GM12878 (cell line): ENCODE results near the gene COQ7. TPM values are rescaled to one million over a fixed set of nuclear protein-coding genes. Genes with fewer than 3 reads are reported as not detected.

ENCODE experiments used
- ATAC-seq: fragments of 200-7000 bp; cut with Tn5 transposase; 3 replicates; pipeline ENCODE4 v1.9.1; 2020; ENCODE audit warnings: mild to moderate bottlenecking, moderate library complexity
- BruUV-seq: library from RNA; stranded (reverse); fragments of 400-500 nt; replicated peaks from 2 replicates; lab custom pipeline; 2021; lab: Mats Ljungman, UMichigan
- CTCF ChIA-PET: fragments of 300-600 bp; sonication (Branson Sonifier 250); formaldehyde crosslinking; extraction: SDS; loops from one replicate; lab custom pipeline; 2021; ENCODE audit warnings: inconsistent platforms; lab: Yijun Ruan, JAX
- POLR2A ChIA-PET: fragments of 350-600 bp; formaldehyde crosslinking; extraction: SDS; loops from one replicate; lab custom pipeline; 2021; ENCODE audit warnings: inconsistent platforms; lab: Charles Lee
- RAD21 ChIA-PET: fragments of 300-600 bp; sonication (Branson Sonifier 250); formaldehyde crosslinking; loops from one replicate; lab custom pipeline; 2023; ENCODE audit warnings: antibody characterized with exemption; ENCODE audit not compliant: unreplicated experiment; lab: Charles Lee
- SMC1A ChIA-PET: fragments of 300-600 bp; sonication (Branson Sonifier 250); formaldehyde crosslinking; loops from one replicate; lab custom pipeline; 2023; ENCODE audit not compliant: unreplicated experiment, uncharacterized antibody; lab: Charles Lee
- DNase-seq: peaks from one replicate; pipeline ENCODE4 v3.0.0-alpha.2; 2011; ENCODE audit warnings: low read depth, low spot score
- FAIRE-seq: peaks from 3 replicates; lab custom pipeline; 2011; peaks lifted over from hg19 to GRCh38; lab: Jason Lieb, UNC
- H2AFZ ChIP-seq: 2 replicates; pipeline ENCODE4 v1.6.0; 2011; ENCODE audit warnings: low read depth, low read length, control low read depth; ENCODE audit not compliant: control insufficient read depth
- H3K27ac ChIP-seq: 2 replicates; pipeline ENCODE4 v1.5.1; 2011; ENCODE audit warnings: control low read depth; ENCODE audit not compliant: control insufficient read depth, insufficient read depth
- H3K27me3 ChIP-seq, 2 experiments: replicated peaks in 1 of 2; 2 replicates each; pipeline versions ENCODE4 v1.6.0 to v1.6.1; 2011; ENCODE audit warnings: low read length in 1 of 2; ENCODE audit not compliant: control insufficient read depth in 2 of 2, insufficient read depth in 2 of 2
- H3K36me3 ChIP-seq, 2 experiments: 2 replicates each; pipeline ENCODE4 v1.5.1; 2011; ENCODE audit warnings: low read length in 1 of 2; ENCODE audit not compliant: control insufficient read depth in 2 of 2, insufficient read depth in 2 of 2
- H3K4me1 ChIP-seq: 2 replicates; pipeline ENCODE4 v1.6.1; 2011; ENCODE audit warnings: mild to moderate bottlenecking, low read length, moderate library complexity, mixed read lengths; ENCODE audit not compliant: control insufficient read depth, insufficient read depth
- H3K4me2 ChIP-seq: 2 replicates; pipeline ENCODE4 v1.6.0; 2011; ENCODE audit warnings: control low read depth; ENCODE audit not compliant: control insufficient read depth, insufficient read depth
- H3K4me3 ChIP-seq: fragments of 200-600 bp; sonication (generic); 2 replicates; pipeline ENCODE4 v1.5.1; 2016
- H3K79me2 ChIP-seq: 2 replicates; pipeline ENCODE4 v1.6.0; 2011; ENCODE audit warnings: low read length; ENCODE audit not compliant: control insufficient read depth, insufficient read depth
- H3K9ac ChIP-seq: 2 replicates; pipeline ENCODE4 v1.8.0; 2011; ENCODE audit warnings: low read length, control low read depth, mixed read lengths; ENCODE audit not compliant: control insufficient read depth, insufficient read depth
- H3K9me3 ChIP-seq: replicated peaks from 3 replicates; pipeline ENCODE4 v1.5.1; 2011; ENCODE audit warnings: mild to moderate bottlenecking, low read length; ENCODE audit not compliant: control insufficient read depth, insufficient read depth
- H4K20me1 ChIP-seq: 2 replicates; pipeline ENCODE4 v1.6.0; 2011; ENCODE audit not compliant: control insufficient read depth, insufficient read depth
- ATF7 ChIP-seq: fragments of 450-650 bp; IDR thresholded peaks from 2 replicates; pipeline ENCODE4 v1.6.1; 2016; ENCODE audit warnings: low read depth, mild to moderate bottlenecking
- BHLHE40 ChIP-seq, 2 experiments: fragments of 450-650 bp in 1 of 2; IDR thresholded peaks; 2 replicates each; pipeline ENCODE4 v1.6.1; 2011 to 2017; ENCODE audit warnings: low read depth in 2 of 2, borderline replicate concordance in 1 of 2, improper control_type of control experiment in 1 of 2, low read length in 1 of 2, mild to moderate bottlenecking in 1 of 2
- GABPA ChIP-seq: IDR thresholded peaks from 2 replicates; pipeline ENCODE4 v1.6.1; 2014; ENCODE audit warnings: antibody characterized with exemption, low read depth, mild to moderate bottlenecking, inconsistent platforms
- IKZF1 ChIP-seq: fragments of 450-650 bp; conservative IDR thresholded peaks from 2 replicates; pipeline ENCODE4 v1.6.1; 2017; ENCODE audit warnings: antibody characterized with exemption, mild to moderate bottlenecking
- IKZF2 ChIP-seq, 2 experiments: fragments of 450-650 bp; IDR thresholded peaks; 2 replicates each; pipeline ENCODE4 v1.6.1; 2017; ENCODE audit warnings: mild to moderate bottlenecking in 2 of 2, moderate library complexity in 2 of 2
- MEF2B ChIP-seq: fragments of 450-650 bp; IDR thresholded peaks from 2 replicates; pipeline ENCODE4 v1.6.1; 2018; ENCODE audit warnings: mild to moderate bottlenecking, moderate library complexity; ENCODE audit not compliant: partially characterized antibody, poor library complexity, severe bottlenecking
- MTA2 ChIP-seq: fragments of 450-650 bp; IDR thresholded peaks from 2 replicates; pipeline ENCODE4 v1.6.1; 2016; ENCODE audit warnings: low read depth, mild to moderate bottlenecking, moderate library complexity
- MYB ChIP-seq: fragments of 150-350 bp; IDR thresholded peaks from 2 replicates; pipeline ENCODE4 v1.6.1; 2014; ENCODE audit warnings: mild to moderate bottlenecking, low read depth, low read length, borderline replicate concordance
- RELB ChIP-seq: fragments of 450-650 bp; IDR thresholded peaks from 2 replicates; pipeline ENCODE4 v1.6.1; 2017; ENCODE audit warnings: low read depth, mild to moderate bottlenecking, moderate library complexity
- REST ChIP-seq: IDR thresholded peaks from 2 replicates; pipeline ENCODE4 v1.6.1; 2012; ENCODE audit warnings: mild to moderate bottlenecking, low read depth, low read length
- RUNX3 ChIP-seq: IDR thresholded peaks from 2 replicates; pipeline ENCODE4 v1.6.1; 2012; ENCODE audit warnings: low read length, inconsistent platforms
- SMAD5 ChIP-seq: IDR thresholded peaks from 2 replicates; pipeline ENCODE4 v1.6.1; 2016; ENCODE audit warnings: antibody characterized with exemption, low read depth
- WGBS: methylation state at CpG from one replicate; pipeline ENCODE4 v1.1.6; 2016; ENCODE audit warnings: low lambda C conversion rate; ENCODE audit not compliant: insufficient replicate concordance, insufficient coverage; ENCODE audit errors: missing lambda C conversion rate; 5-methylcytosine and 5-hydroxymethylcytosine counted together
- in situ Hi-C: fragments of 300-500 bp; cut with MboI; formaldehyde crosslinking; loops from 9 replicates; pipeline ENCODE4 v1.14.3; 2018; ENCODE audit warnings: mixed read lengths
- intact Hi-C: fragments of 100-400 bp; cut with micrococcal nuclease; formaldehyde crosslinking; loops from one replicate; pipeline ENCODE4 v1.14.2; 2022; ENCODE audit not compliant: unreplicated experiment
- polyA plus RNA-seq, 11 experiments: library from polyadenylated mRNA; depleted of rRNA in 4 of 11; unstranded in 6 of 11; stranded (reverse) in 5 of 11; fragments of >200 nt; fragmentation: Nextera tagmentation in 4 of 11; fragmentation: Illumina TruSeq in 1 of 11; extraction: Ambion mirVana in 4 of 11; extraction: Trizol in 1 of 11; gene quantifications; 1 replicate in 1 of 11; 2 replicates in 10 of 11; pipeline versions ENCODE4 v1.2.1 to v1.2.3, GENCODE V29; 2011 to 2016; ENCODE audit warnings: inconsistent platforms in 2 of 11, missing spikeins in 2 of 11, low read depth in 1 of 11
- total RNA-seq, 4 experiments: library from RNA; depleted of rRNA in 3 of 4; stranded (reverse); fragments of >200 nt in 3 of 4; fragmentation: Illumina TruSeq in 1 of 4; extraction: Trizol in 1 of 4; gene quantifications; 2 replicates each; pipeline versions ENCODE4 v1.2.1 to v1.2.3, GENCODE V29; 2013 to 2021

COQ7 gene
- total and polyA plus RNA-seq, 10 of the 15 experiments (the other 5 are each of a cell fraction or from before 2014, with no cell fraction given), result 3.2 to 21.9 (median 13.0) TPM

DNA sequence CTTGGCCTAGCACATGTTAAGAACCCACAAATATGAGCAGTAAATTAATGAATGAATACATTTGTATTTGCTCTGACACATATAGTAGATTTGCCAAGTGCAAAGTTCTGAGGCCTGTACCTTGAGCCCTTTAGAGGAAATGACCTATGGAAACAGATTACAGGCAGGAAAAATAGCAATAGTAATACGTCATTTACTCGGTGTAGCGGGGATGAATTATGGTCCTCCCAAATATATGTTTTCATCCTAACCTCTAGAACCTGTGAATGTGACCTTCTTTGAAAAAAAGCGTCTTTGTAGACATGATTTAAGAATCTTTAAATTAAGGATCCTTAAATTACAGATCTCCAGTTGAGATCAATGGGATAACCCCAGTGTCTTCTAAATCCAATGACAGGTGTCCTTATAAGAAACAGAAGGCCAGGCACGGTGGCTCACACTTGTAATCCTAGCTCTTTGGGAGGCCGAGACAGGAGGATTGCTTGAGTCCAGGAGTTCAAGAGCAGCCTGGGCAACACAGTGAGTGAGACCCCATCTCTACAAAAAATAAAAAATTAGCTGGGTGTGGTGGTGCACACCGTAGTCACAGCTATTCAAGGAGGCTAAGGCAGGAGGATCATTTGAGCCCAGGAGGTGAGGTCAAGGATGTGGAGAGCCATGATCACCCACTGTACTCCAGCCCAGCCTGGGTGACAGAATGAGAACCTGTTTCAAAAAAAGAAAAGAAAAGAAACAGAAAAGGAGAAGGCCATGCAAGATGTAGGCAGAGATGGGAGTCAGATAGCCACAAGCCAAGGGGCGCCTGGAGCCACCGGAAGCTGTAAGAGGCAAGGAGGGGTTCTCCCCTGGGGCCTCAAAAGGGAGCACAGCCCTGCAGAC is 41.2 kb downstream of the COQ7 start:
- peaks cover 24% of the 10 kb centered on the region for H3K4me1 ChIP-seq
- no peak overlapping the region for H3K4me3 ChIP-seq
- no peak for DNase-seq
- SMC1A ChIA-PET, result interaction anchor here (0.5 to 5.4 kb wide), 8 partner anchors 10 to 447 kb away, joined by 3 to 36 read pairs (median 6); partner anchors contain the start of gene VPS35L
- H3K4me2 ChIP-seq, result peak overlapping the region; percentile 44; the same call in 1 of the 2 replicates
- no peaks in the 10 kb centered on the region for H3K79me2 ChIP-seq
- H3K27me3 ChIP-seq, result no peaks in the 10 kb centered on the region
- H3K36me3 ChIP-seq, result no peaks in the 10 kb centered on the region
- peak; percentile 66 for ATAC-seq
- H4K20me1 ChIP-seq, result no peaks in the 10 kb centered on the region
- 0 out of 2 replicates have a peak overlapping the region, but pooled peaks have one; percentile 10 for H2AFZ ChIP-seq
- WGBS, result 70% methylated on average over 9 of the region's 9 CpGs
- POLR2A ChIA-PET, result interaction anchor here (0.6 to 1.7 kb wide), 4 partner anchors 8 to 394 kb away, joined by 4 to 9 read pairs (median 6); no protein-coding TSS in a partner anchor
- H3K9ac ChIP-seq, result no peak overlapping the region
- H3K27ac ChIP-seq, result no peak overlapping the region; the same call in 1 of the 2 replicates
- intact Hi-C loops (no loop called here), in situ Hi-C loops (no loop called here)
- no TSS peak for BruUV-seq
- FAIRE-seq, result no peak
- CTCF ChIA-PET, result interaction anchor here (0.7 to 2.0 kb wide), 9 partner anchors 11 to 394 kb away, joined by 3 to 7 read pairs (median 3); no protein-coding TSS in a partner anchor
- RAD21 ChIA-PET, result interaction anchor here (0.7 to 3.3 kb wide), 4 partner anchors 9 to 22 kb away, joined by 4 to 11 read pairs (median 5); no protein-coding TSS in a partner anchor
- H3K9me3 ChIP-seq, result no peaks in the 10 kb centered on the region
- TF ChIP-seq MTA2 (0 out of 2 replicates have a peak, but pooled peaks have one; percentile 22), RELB (no peak), ATF7 (0 out of 2 replicates have a peak, but pooled peaks have one; percentile 13), MEF2B (peak; percentile 82), MYB (no peak), IKZF2 (IDR thresholded peaks at IDR 0.05) (peak in 1 of 2 experiments; percentile 18; a peak in 2 of 4 replicates), REST (no peak), IKZF1 (0 out of 2 replicates have a peak, but pooled peaks have one; percentile 35), BHLHE40 (IDR thresholded peaks at IDR 0.05; ENCODE audit: borderline replicate concordance in 1 of 2, low read depth in 2 of 2, low read length in 1 of 2) (no peak), RUNX3 (peak; percentile 29; the same call in 1 of the 2 replicates), GABPA (no peak), SMAD5 (no peak)
